ENCODE results near the gene CD80.
A peak's percentile ranks its signal among the peaks of the same experiment; 100 is the strongest.

Gene CD80

GRCh38 chr3:119543147-119543546 is 16.3 kb downstream of the CD80 start:
- DNase-seq (ENCODE audit: low read depth): no peak

- no peak for DNase-seq (ENCODE audit: low read depth)
Observed at GRCh38 chr3:119542168-119542767, 17.1 kb downstream of the CD80 start.

GRCh38 chr3:119541547-119541946 is 17.9 kb downstream of the CD80 start:
- DNase-seq (ENCODE audit: low read depth): no peak

- no peak for DNase-seq (ENCODE audit: low read depth)
Observed at GRCh38 chr3:119538772-119539171, 20.6 kb downstream of the CD80 start.

- no peak for DNase-seq (ENCODE audit: low read depth)
Observed at GRCh38 chr3:119536757-119537156, 22.7 kb downstream of the CD80 start.

- no peak for DNase-seq (ENCODE audit: low read depth)
Observed at GRCh38 chr3:119534296-119534695, 25.1 kb downstream of the CD80 start.

- DNase-seq (ENCODE audit: low read depth): no peak
Observed at GRCh38 chr3:119531151-119531550, 28.3 kb downstream of the CD80 start.

GRCh38 chr3:119530456-119530855 is 29.0 kb downstream of the CD80 start:
- no peak for DNase-seq (ENCODE audit: low read depth)

GRCh38 chr3:119529883-119530282 is 29.5 kb downstream of the CD80 start:
- DNase-seq (ENCODE audit: low read depth): no peak

GRCh38 chr3:119527714-119528113 is 31.7 kb downstream of the CD80 start:
- no peak for DNase-seq (ENCODE audit: low read depth)

- no peak for DNase-seq (ENCODE audit: low read depth)
Observed at GRCh38 chr3:119524931-119525662, 34.3 kb downstream of the CD80 start.

GRCh38 chr3:119518026-119518425 is 41.4 kb downstream of the CD80 start:
- DNase-seq (ENCODE audit: low read depth): no peak

- no peak for DNase-seq (ENCODE audit: low read depth)
Observed at GRCh38 chr3:119517112-119517511, 42.3 kb downstream of the CD80 start.

- DNase-seq (ENCODE audit: low read depth): no peak
Observed at GRCh38 chr3:119514637-119515036, 44.8 kb downstream of the CD80 start.

- DNase-seq (ENCODE audit: low read depth): no peak
Observed at GRCh38 chr3:119510690-119511089, 48.7 kb downstream of the CD80 start.

GRCh38 chr3:119508172-119508845 is 51.1 kb downstream of the CD80 start:
- no peak for DNase-seq (ENCODE audit: low read depth)

- no peak for DNase-seq (ENCODE audit: low read depth)
Observed at GRCh38 chr3:119507404-119507803, 52.0 kb downstream of the CD80 start.

GRCh38 chr3:119506631-119507030 is 52.8 kb downstream of the CD80 start:
- DNase-seq (ENCODE audit: low read depth): no peak

- DNase-seq (ENCODE audit: low read depth): no peak
Observed at GRCh38 chr3:119500901-119501300, 58.5 kb downstream of the CD80 start.

GRCh38 chr3:119500265-119500664 is 59.1 kb downstream of the CD80 start:
- DNase-seq (ENCODE audit: low read depth): no peak

GRCh38 chr3:119498186-119499011 is 61.0 kb downstream of the CD80 start, which contains the start of gene TIMMDC1:
TSS of gene TIMMDC1 (plus strand) at chr3:119498547. CDS start at chr3:119498734, 187 bp downstream.
- peak; percentile 97 for DNase-seq (ENCODE audit: low read depth)

GRCh38 chr3:119497820-119498185 is 61.6 kb downstream of the CD80 start:
- DNase-seq (ENCODE audit: low read depth): no peak
